ENCODE data around the gene CLDN14. TPM values are rescaled to one million over a fixed set of nuclear protein-coding genes. Genes with fewer than 3 reads are reported as not detected.

CLDN14 gene
- total RNA-seq, 1 experiment from 2014 or later: not detected

DNA sequence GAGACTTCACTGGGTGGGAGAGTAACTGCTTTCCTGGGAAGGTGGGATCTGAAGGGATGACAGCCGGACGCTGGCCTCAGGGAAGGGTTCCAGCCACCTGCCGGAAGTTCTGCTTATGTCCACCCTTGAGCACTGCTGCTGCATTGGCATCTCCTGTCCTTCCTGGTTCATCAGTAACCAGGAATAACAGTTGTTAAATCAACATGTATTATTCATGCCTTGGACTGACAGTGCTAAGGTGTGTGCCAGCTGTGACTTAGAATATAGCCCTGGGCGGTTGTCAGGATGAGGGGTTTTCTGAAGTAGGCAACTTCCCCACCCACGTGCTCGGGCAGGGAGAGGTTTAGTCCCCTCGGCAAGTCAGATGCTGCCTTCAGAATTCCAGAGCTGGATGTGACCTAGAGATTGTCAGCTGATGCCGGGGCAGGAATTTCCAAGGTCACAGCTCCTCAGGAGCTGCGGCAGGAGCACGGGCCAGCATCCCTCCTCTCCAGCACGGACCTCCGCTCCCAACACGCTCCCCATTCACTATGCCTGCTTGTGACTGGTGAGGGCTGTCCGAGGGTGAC is 17.9 kb downstream of the CLDN14 start:
- Histone ChIP-seq H3K23me2 (ENCODE audit: insufficient read length, low read depth, low read length, poor library complexity, severe bottlenecking) (no peaks in the 10 kb centered on the region), H3K79me2 (ENCODE audit: insufficient read depth, low read length) (no peaks in the 10 kb centered on the region), H2BK20ac (ENCODE audit: low read depth, low read length, poor library complexity, severe bottlenecking) (no peak overlapping the region), H4K91ac (ENCODE audit: insufficient read length, low read depth, low read length) (no peak overlapping the region), H3K14ac (ENCODE audit: insufficient read depth, low read length) (no peak overlapping the region), H4K5ac (ENCODE audit: insufficient read length, low read depth, low read length) (no peak overlapping the region), H3K79me1 (ENCODE audit: insufficient read depth, low read depth, low read length, poor library complexity, severe bottlenecking) (no peaks in the 10 kb centered on the region), H4K8ac (replicated peaks; ENCODE audit: insufficient read length, low read depth, low read length) (no peak overlapping the region), H3K4ac (ENCODE audit: low read depth, low read length) (no peak overlapping the region), H3K9ac (ENCODE audit: extremely low read depth, insufficient read length, low read length) (no peak overlapping the region), H3K9me3 (ENCODE audit: control insufficient read depth, low read depth, low read length) (no peaks in the 10 kb centered on the region), H3K4me1 (ENCODE audit: insufficient read depth, low read length) (0 out of 2 replicates have a peak, but pooled peaks cover 5% of the 10 kb centered on the region), H2BK12ac (ENCODE audit: insufficient read length, low read depth, low read length) (no peak overlapping the region), H2BK120ac (ENCODE audit: low read depth, low read length, poor library complexity, severe bottlenecking) (no peak overlapping the region), H2BK5ac (ENCODE audit: insufficient read length, low read length) (no peak overlapping the region), H2AFZ (ENCODE audit: low read length) (no peak overlapping the region), H2BK15ac (ENCODE audit: low read depth, low read length) (no peak overlapping the region), H4K20me1 (ENCODE audit: control insufficient read depth, insufficient read depth, insufficient read length) (no peaks in the 10 kb centered on the region), H2AK5ac (ENCODE audit: insufficient read length, low read length) (no peak overlapping the region), H3K18ac (ENCODE audit: insufficient read length, low read depth, low read length) (no peak overlapping the region), H3T11ph (ENCODE audit: low read length) (no peak overlapping the region), H3K4me2 (ENCODE audit: insufficient read depth, insufficient read length, low read length) (no peak overlapping the region), H3K27ac (ENCODE audit: insufficient read length, low read depth, low read length) (no peak overlapping the region), H3K27me3 (ENCODE audit: insufficient read depth, low read length) (no peaks in the 10 kb centered on the region), H3K23ac (ENCODE audit: insufficient read length, low read depth, low read length) (no peak overlapping the region), H3K56ac (ENCODE audit: insufficient read length, low read depth, low read length) (no peak overlapping the region)
- Mint-ChIP-seq H3K27me3 (ENCODE audit: low read depth) (no peaks in the 10 kb centered on the region), H3K4me3 (no peak overlapping the region), H3K9me3 (no peaks in the 10 kb centered on the region), H3K27ac (no peak overlapping the region), H3K4me1 (peaks cover 24 to 36% of the 10 kb centered on the region in 2 experiments), H3K36me3 (ENCODE audit: insufficient read depth in 1 of 3, low read depth in 3 of 3) (no peaks in the 10 kb centered on the region)
- no CpG with 5 or more reads among the region's 14 CpGs for WGBS (ENCODE audit: extremely low coverage, insufficient read length, low lambda C conversion rate)
- DNase-seq: no peak
- TF ChIP-seq, protein P1, sequence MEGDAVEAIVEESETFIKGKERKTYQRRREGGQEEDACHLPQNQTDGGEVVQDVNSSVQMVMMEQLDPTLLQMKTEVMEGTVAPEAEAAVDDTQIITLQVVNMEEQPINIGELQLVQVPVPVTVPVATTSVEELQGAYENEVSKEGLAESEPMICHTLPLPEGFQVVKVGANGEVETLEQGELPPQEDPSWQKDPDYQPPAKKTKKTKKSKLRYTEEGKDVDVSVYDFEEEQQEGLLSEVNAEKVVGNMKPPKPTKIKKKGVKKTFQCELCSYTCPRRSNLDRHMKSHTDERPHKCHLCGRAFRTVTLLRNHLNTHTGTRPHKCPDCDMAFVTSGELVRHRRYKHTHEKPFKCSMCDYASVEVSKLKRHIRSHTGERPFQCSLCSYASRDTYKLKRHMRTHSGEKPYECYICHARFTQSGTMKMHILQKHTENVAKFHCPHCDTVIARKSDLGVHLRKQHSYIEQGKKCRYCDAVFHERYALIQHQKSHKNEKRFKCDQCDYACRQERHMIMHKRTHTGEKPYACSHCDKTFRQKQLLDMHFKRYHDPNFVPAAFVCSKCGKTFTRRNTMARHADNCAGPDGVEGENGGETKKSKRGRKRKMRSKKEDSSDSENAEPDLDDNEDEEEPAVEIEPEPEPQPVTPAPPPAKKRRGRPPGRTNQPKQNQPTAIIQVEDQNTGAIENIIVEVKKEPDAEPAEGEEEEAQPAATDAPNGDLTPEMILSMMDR (conservative IDR thresholded peaks at IDR 0.05): no peak

All from H9 (cell line).